Endothelial cell of umbilical vein (primary cell): ENCODE measurements around the gene DDX52. TPM values are rescaled to one million over a fixed set of nuclear protein-coding genes. Genes with fewer than 3 reads are reported as not detected.

Experiments used
- BruUV-seq: library from RNA; stranded (reverse); fragments of 400-500 nt; replicated peaks from 2 replicates; lab custom pipeline; 2021; lab: Mats Ljungman, UMichigan
- CTCF ChIA-PET: fragments of 300-600, 350-600 bp; sonication (Branson Sonifier 250); formaldehyde crosslinking; loops from one replicate; lab custom pipeline; 2021; ENCODE audit warnings: antibody characterized with exemption, inconsistent platforms; lab: Charles Lee
- POLR2A ChIA-PET: fragments of 300-600, 350-600 bp; sonication (Branson Sonifier 250); formaldehyde crosslinking; loops from one replicate; lab custom pipeline; 2021; ENCODE audit warnings: antibody characterized with exemption, inconsistent platforms; lab: Charles Lee
- DNase-seq: peaks from one replicate; pipeline ENCODE4 v3.0.0-alpha.2; 2011; ENCODE audit warnings: low read depth, low spot score
- FAIRE-seq: peaks from 2 replicates; lab custom pipeline; 2011; peaks lifted over from hg19 to GRCh38; lab: Jason Lieb, UNC
- H2AFZ ChIP-seq: 2 replicates; pipeline ENCODE4 v1.6.0; 2012; ENCODE audit warnings: low read depth, low read length, control low read depth, inconsistent platforms
- H3K27ac ChIP-seq: 2 replicates; pipeline ENCODE4 v1.5.1; 2011; ENCODE audit warnings: low read depth, mild to moderate bottlenecking, control low read depth, low read length, moderate library complexity; ENCODE audit not compliant: insufficient read depth
- H3K27me3 ChIP-seq, 2 experiments: 2 replicates each; pipeline versions ENCODE4 v1.6.0 to v1.6.1; 2011; ENCODE audit warnings: low read length in 2 of 2, mixed read lengths in 1 of 2; ENCODE audit not compliant: control insufficient read depth in 2 of 2, insufficient read depth in 2 of 2
- H3K36me3 ChIP-seq, 2 experiments: 2 replicates in 1 of 2; 3 replicates in 1 of 2; pipeline ENCODE4 v1.5.1; 2011; ENCODE audit warnings: low read length in 2 of 2, mild to moderate bottlenecking in 1 of 2, moderate library complexity in 1 of 2; ENCODE audit not compliant: control insufficient read depth in 2 of 2, insufficient read depth in 2 of 2; ENCODE audit errors: extremely low read depth in 1 of 2
- H3K4me1 ChIP-seq: 3 replicates; pipeline ENCODE4 v1.5.1; 2011; ENCODE audit warnings: mild to moderate bottlenecking, low read length; ENCODE audit not compliant: control insufficient read depth, insufficient read depth; ENCODE audit errors: extremely low read depth
- H3K4me2 ChIP-seq: 2 replicates; pipeline ENCODE4 v1.6.1; 2011; ENCODE audit warnings: low read length, control low read depth, mixed read lengths; ENCODE audit not compliant: insufficient read depth
- H3K4me3 ChIP-seq, 3 experiments: fragments of 200-600 bp in 1 of 3; sonication (generic), shearing (Covaris generic) in 1 of 3; replicated peaks in 1 of 3; 2 replicates each; pipeline ENCODE4 v1.5.1; 2011 to 2016; ENCODE audit warnings: control low read depth in 3 of 3, low read length in 3 of 3, mild to moderate bottlenecking in 2 of 3, inconsistent platforms in 1 of 3, low read depth in 1 of 3, moderate library complexity in 1 of 3; ENCODE audit not compliant: insufficient read depth in 1 of 3
- H3K79me2 ChIP-seq: 2 replicates; pipeline ENCODE4 v1.6.0; 2012; ENCODE audit warnings: low read length, inconsistent platforms; ENCODE audit not compliant: control insufficient read depth, insufficient read depth
- H3K9ac ChIP-seq: replicated peaks from 2 replicates; pipeline ENCODE3; 2011; ENCODE audit warnings: low read length, control low read depth; ENCODE audit not compliant: insufficient read depth; ENCODE audit errors: extremely low read depth
- H3K9me1 ChIP-seq: replicated peaks from 3 replicates; pipeline ENCODE4 v1.6.0; 2011; ENCODE audit warnings: mild to moderate bottlenecking, low read length; ENCODE audit not compliant: control insufficient read depth, insufficient read depth; ENCODE audit errors: extremely low read depth
- H3K9me3 ChIP-seq: replicated peaks from 2 replicates; pipeline ENCODE4 v1.5.1; 2012; ENCODE audit warnings: low read length, inconsistent platforms; ENCODE audit not compliant: control insufficient read depth, insufficient read depth
- H4K20me1 ChIP-seq: replicated peaks from 2 replicates; pipeline ENCODE3; 2011; ENCODE audit warnings: mild to moderate bottlenecking, low read length; ENCODE audit not compliant: control insufficient read depth, insufficient read depth; ENCODE audit errors: extremely low read depth
- CTCF ChIP-seq, 2 donors: IDR thresholded peaks; 1 replicate in 1 of 2; 2 replicates in 1 of 2; pipeline ENCODE4 v1.5.1; 2011; ENCODE audit warnings: low read length in 2 of 2, mild to moderate bottlenecking in 2 of 2, moderate library complexity in 2 of 2, control low read depth in 1 of 2, inconsistent platforms in 1 of 2, low read depth in 1 of 2; ENCODE audit not compliant: insufficient read depth in 1 of 2; ENCODE audit errors: extremely low read depth in 1 of 2
- EZH2 ChIP-seq: IDR thresholded peaks from 2 replicates; pipeline ENCODE4 v1.6.1; 2012; ENCODE audit warnings: borderline replicate concordance, low read depth, mild to moderate bottlenecking, moderate library complexity, low read length, inconsistent platforms; ENCODE audit not compliant: severe bottlenecking
- FOS ChIP-seq: IDR thresholded peaks from 2 replicates; pipeline ENCODE4 v1.6.1; 2011; ENCODE audit warnings: mild to moderate bottlenecking, low read length, moderate library complexity, borderline replicate concordance; ENCODE audit not compliant: insufficient read depth
- GATA2 ChIP-seq: IDR thresholded peaks from 2 replicates; pipeline ENCODE4 v1.7.0; 2011; ENCODE audit warnings: low read depth, mild to moderate bottlenecking, moderate library complexity, mixed read lengths, low read length; ENCODE audit not compliant: insufficient read length, insufficient read depth
- JUN ChIP-seq: IDR thresholded peaks from 2 replicates; pipeline ENCODE4 v1.6.1; 2011; ENCODE audit warnings: borderline replicate concordance, low read depth; ENCODE audit not compliant: insufficient read length, insufficient read depth
- MAX ChIP-seq: IDR thresholded peaks from 2 replicates; pipeline ENCODE4 v1.6.1; 2011; ENCODE audit not compliant: insufficient read depth, insufficient read length
- MYC ChIP-seq: IDR thresholded peaks from one replicate; pipeline ENCODE4 v1.6.1; 2011; ENCODE audit warnings: mild to moderate bottlenecking, low read depth, low read length
- POLR2A ChIP-seq: IDR thresholded peaks from 2 replicates; pipeline ENCODE4 v1.6.1; 2012; ENCODE audit warnings: low read depth, mild to moderate bottlenecking, control low read depth, low read length
- POLR2AphosphoS5 ChIP-seq: IDR thresholded peaks from 2 replicates; pipeline ENCODE4 v1.6.1; 2012; ENCODE audit warnings: low read depth, mild to moderate bottlenecking, control low read depth, low read length, moderate library complexity; ENCODE audit not compliant: insufficient read depth
- dilution Hi-C: fragments of 300-500 bp; cut with MboI; formaldehyde crosslinking; loops from one replicate; pipeline ENCODE4 v1.15.0; 2019; ENCODE audit warnings: low sequenced_read_pairs; ENCODE audit not compliant: extremely low pct_ligation_motif_present
- intact Hi-C: fragments of 100-400 bp; cut with micrococcal nuclease; formaldehyde crosslinking; loops from one replicate; pipeline ENCODE4 v1.10.0; 2022
- polyA plus RNA-seq, 4 experiments: library from polyadenylated mRNA; depleted of rRNA in 3 of 4; stranded (reverse) in 3 of 4; unstranded in 1 of 4; fragments of >200 nt; gene quantifications; 2 replicates each; pipeline versions ENCODE4 v1.2.1 to v1.2.3, GENCODE V29; 2011 to 2012; ENCODE audit warnings: missing spikeins in 1 of 4
- total RNA-seq: library from RNA; stranded (reverse); gene quantifications from 2 replicates; pipeline ENCODE4 v1.2.3, GENCODE V29; 2021

The DDX52 gene
- total and polyA plus RNA-seq, 2 donors (not counting 3 experiments of a cell fraction or from before 2014, with no cell fraction given), result 12.5 to 58.4 TPM

GRCh38 chr17:37676115-37676925 is 33.1 kb upstream of the DDX52 start:
- no peaks in the 10 kb centered on the region for H4K20me1 ChIP-seq
- FAIRE-seq (no peak), DNase-seq (no peak)
- ChIA-PET POLR2A (no interaction called here), CTCF (no interaction called here)
- H3K36me3 ChIP-seq, result no peaks in the 10 kb centered on the region
- H3K27ac ChIP-seq, result no peak overlapping the region
- BruUV-seq, result no TSS peak
- H3K4me2 ChIP-seq, result no peak overlapping the region
- no peak overlapping the region for H3K4me3 ChIP-seq
- no peaks in the 10 kb centered on the region for H3K9me1 ChIP-seq
- no peak overlapping the region for H3K9ac ChIP-seq
- H3K27me3 ChIP-seq, result peaks cover 16 to 18% of the 10 kb centered on the region in 2 experiments
- no peak overlapping the region for H2AFZ ChIP-seq
- TF ChIP-seq MYC (no peak), FOS (no peak), MAX (no peak), POLR2AphosphoS5 (no peak), GATA2 (no peak), JUN (no peak), POLR2A (no peak), EZH2 (no peak), CTCF (IDR thresholded peaks at IDR 0.05; ENCODE audit: extremely low read depth in 1 of 2, insufficient read depth in 1 of 2, low read depth in 1 of 2, low read length in 2 of 2) (no peak)
- dilution Hi-C loops, result no loop called here
- intact Hi-C loops, result no loop called here
- no peaks in the 10 kb centered on the region for H3K4me1 ChIP-seq
- H3K9me3 ChIP-seq, result no peaks in the 10 kb centered on the region
- no peaks in the 10 kb centered on the region for H3K79me2 ChIP-seq
